ENCODE results near the gene ADH4.

Gene ADH4

DNA sequence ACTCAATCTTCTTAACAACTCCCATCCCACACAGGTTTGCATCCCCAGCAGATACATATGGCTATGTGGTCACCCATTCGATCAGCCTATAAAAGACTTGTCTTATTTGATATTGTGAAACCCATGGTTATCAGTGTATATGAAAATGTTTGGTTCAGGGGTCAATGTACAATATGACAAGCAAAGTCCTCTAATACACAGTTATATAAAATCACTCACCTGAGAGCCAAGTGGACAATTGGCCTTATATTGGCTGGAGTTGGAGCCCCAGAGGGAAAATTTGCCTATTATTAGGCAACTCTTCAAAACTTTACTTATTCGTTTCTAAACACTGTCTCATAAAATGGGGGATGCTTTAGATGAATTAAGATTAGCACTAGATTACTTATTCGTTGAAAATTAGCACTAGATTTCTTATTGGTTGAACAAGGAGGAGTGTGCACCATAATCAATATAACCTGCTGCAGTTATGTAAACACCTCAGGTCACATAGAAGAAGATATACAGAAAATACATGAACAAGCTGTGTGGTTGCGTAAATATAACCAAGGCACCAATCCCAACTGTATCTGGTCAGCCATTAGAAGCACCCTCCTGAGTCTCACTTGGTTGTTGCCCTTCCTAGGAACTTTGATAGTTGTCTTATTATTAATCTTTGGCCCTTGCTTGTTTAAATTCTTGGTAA, 10.7 kb upstream of the ADH4 start:
- TF ChIP-seq CTCF (IDR thresholded peaks at IDR 0.05): no peak
- H3K4me3 ChIP-seq: no peak overlapping the region
- no peak overlapping the region for H3K27ac ChIP-seq
- DNase-seq (ENCODE audit: low spot score): no peak

- no peak overlapping the region for H3K27ac ChIP-seq
- no peak for DNase-seq (ENCODE audit: low spot score)
- no peak overlapping the region for H3K4me3 ChIP-seq
- TF ChIP-seq CTCF (IDR thresholded peaks at IDR 0.05): no peak
Measured at GRCh38 chr4:99151995-99152394, 7.9 kb upstream of the ADH4 start.

GRCh38 chr4:99151452-99151851, 7.4 kb upstream of the ADH4 start:
- no peak for DNase-seq (ENCODE audit: low spot score)
- H3K4me3 ChIP-seq: no peak overlapping the region
- H3K27ac ChIP-seq: no peak overlapping the region
- TF ChIP-seq CTCF (IDR thresholded peaks at IDR 0.05): no peak

DNA sequence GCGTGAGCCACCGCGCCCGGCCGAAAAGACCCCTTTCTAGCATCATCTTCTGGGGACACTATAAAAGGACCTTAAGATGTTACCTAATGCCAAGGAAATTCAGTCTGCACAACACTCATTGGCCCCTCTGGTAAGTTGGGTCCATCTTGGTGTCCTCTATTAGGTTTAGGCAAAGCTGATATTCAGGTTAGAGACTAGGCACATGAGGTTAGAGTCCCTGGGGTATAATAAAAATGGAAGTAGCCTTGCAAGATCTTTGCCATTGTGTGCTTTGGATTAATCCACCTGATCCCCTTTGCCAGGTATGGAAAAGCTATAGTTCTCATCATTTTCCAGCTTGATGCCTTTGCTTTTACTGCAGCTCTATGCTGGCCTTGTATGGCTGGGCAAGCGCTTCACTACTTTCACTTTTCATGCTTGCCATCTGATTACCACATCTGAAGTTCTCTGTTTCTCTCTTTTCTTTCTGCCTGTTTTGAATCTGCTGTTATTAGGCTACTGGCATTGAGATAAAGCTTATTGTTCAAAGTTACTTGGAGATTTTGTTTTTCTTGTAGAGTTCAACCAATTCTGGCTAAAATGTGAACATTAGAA, 5.4 kb upstream of the ADH4 start:
- DNase-seq (ENCODE audit: low spot score): no peak
- no peak overlapping the region for H3K4me3 ChIP-seq
- TF ChIP-seq CTCF (IDR thresholded peaks at IDR 0.05): no peak
- H3K27ac ChIP-seq: no peak overlapping the region

- Histone ChIP-seq H3K4me3 (no peak overlapping the region), H3K27ac (no peak overlapping the region)
- no peak for DNase-seq (ENCODE audit: low spot score)
- no peak for TF ChIP-seq CTCF (IDR thresholded peaks at IDR 0.05)
Measured at GRCh38 chr4:99148550-99148949, 4.5 kb upstream of the ADH4 start.

GRCh38 chr4:99144587-99144986, 490 bp upstream of the ADH4 start:
- DNase-seq (ENCODE audit: low spot score): no peak
- no peak for TF ChIP-seq CTCF (IDR thresholded peaks at IDR 0.05)
- H3K27ac ChIP-seq: no peak overlapping the region
- H3K4me3 ChIP-seq: no peak overlapping the region

- TF ChIP-seq CTCF (IDR thresholded peaks at IDR 0.05): no peak
- Histone ChIP-seq H3K27ac (no peak overlapping the region), H3K4me3 (no peak overlapping the region)
- no peak for DNase-seq (ENCODE audit: low spot score)
Measured at GRCh38 chr4:99136329-99136728, 7.8 kb downstream of the ADH4 start.

All from coronary artery (tissue), 2 donors.